ENCODE measurements around the gene PPM1H. TPM values are rescaled to one million over a fixed set of nuclear protein-coding genes. Genes with fewer than 3 reads are reported as not detected.

PPM1H gene
- total and polyA plus RNA-seq, 2 donors (not counting 1 experiment from before 2014, with no cell fraction given): 0.01 TPM; not detected in 1

DNA sequence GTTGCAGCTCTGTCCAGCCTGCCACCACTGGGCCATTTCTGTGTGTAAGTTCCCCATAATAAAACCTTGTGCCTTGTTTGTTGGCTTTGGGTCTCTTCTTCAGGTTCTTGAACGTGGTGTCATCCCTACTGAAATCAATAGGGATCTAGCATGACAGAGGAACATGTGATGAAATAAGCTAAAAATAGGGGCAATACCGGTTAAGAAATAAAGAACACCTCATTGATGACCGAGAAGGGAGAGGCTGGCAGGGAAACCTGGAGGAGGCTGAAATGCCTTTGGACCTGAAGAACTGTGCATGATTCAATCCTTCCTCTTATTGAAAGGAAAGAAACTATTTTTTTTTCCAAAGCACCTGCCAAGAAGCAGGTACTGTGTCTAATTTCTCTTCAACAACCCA lies 172.3 kb downstream of the PPM1H start:
- Histone ChIP-seq H3K9ac (ENCODE audit: low read length) (no peak overlapping the region), H3K79me2 (ENCODE audit: control insufficient read depth, insufficient read depth, low read length) (no peaks in the 10 kb centered on the region), H3K36me3 (replicated peaks in 1 of 2; ENCODE audit: control extremely low read depth in 1 of 2, control insufficient read depth in 1 of 2, extremely low read depth in 1 of 2, insufficient read depth in 2 of 2, low read length in 1 of 2) (no peaks in the 10 kb centered on the region), H3K4me2 (replicated peaks; ENCODE audit: low read depth, low read length, poor library complexity, severe bottlenecking) (no peak overlapping the region), H3K4me3 (ENCODE audit: control extremely low read depth in 1 of 5, extremely low read depth in 1 of 5, insufficient read depth in 1 of 5, low read depth in 2 of 5, low read length in 4 of 5) (no peak overlapping the region), H4K20me1 (ENCODE audit: control insufficient read depth, insufficient read depth, low read length, poor library complexity, severe bottlenecking) (no peaks in the 10 kb centered on the region), H3K27me3 (replicated peaks in 1 of 4; ENCODE audit: control extremely low read depth in 1 of 4, control insufficient read depth in 3 of 4, insufficient read depth in 4 of 4, low read length in 3 of 4) (no peaks in the 10 kb centered on the region), H3K4me1 (ENCODE audit: control insufficient read depth in 2 of 2, insufficient read depth in 2 of 2, low read length in 2 of 2) (no peaks in the 10 kb centered on the region), H2AFZ (ENCODE audit: insufficient read depth, low read depth, low read length, poor library complexity, severe bottlenecking) (no peak overlapping the region), H3K9me3 (ENCODE audit: control extremely low read depth in 1 of 3, control insufficient read depth in 2 of 3, insufficient read depth in 1 of 3, low read length in 2 of 3) (no peaks in the 10 kb centered on the region), H3K27ac (ENCODE audit: low read length in 2 of 2) (no peak overlapping the region)
- no peak overlapping the region for H3K27ac Mint-ChIP-seq
- POLR2A ChIA-PET: no interaction called here
- CTCF ChIA-PET: no interaction called here
- ATAC-seq (ENCODE audit: low read depth) (no peak), DNase-seq (no peak)
- peaks cover 19% of the 10 kb centered on the region for H3K27me3 Mint-ChIP-seq
- no peak for TF ChIP-seq EZH2 (IDR thresholded peaks at IDR 0.05; ENCODE audit: borderline replicate concordance, insufficient read depth, low read depth, low read length, poor library complexity, severe bottlenecking)
- TF ChIP-seq, protein P1, sequence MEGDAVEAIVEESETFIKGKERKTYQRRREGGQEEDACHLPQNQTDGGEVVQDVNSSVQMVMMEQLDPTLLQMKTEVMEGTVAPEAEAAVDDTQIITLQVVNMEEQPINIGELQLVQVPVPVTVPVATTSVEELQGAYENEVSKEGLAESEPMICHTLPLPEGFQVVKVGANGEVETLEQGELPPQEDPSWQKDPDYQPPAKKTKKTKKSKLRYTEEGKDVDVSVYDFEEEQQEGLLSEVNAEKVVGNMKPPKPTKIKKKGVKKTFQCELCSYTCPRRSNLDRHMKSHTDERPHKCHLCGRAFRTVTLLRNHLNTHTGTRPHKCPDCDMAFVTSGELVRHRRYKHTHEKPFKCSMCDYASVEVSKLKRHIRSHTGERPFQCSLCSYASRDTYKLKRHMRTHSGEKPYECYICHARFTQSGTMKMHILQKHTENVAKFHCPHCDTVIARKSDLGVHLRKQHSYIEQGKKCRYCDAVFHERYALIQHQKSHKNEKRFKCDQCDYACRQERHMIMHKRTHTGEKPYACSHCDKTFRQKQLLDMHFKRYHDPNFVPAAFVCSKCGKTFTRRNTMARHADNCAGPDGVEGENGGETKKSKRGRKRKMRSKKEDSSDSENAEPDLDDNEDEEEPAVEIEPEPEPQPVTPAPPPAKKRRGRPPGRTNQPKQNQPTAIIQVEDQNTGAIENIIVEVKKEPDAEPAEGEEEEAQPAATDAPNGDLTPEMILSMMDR (IDR thresholded peaks at IDR 0.05): no peak
- no peaks in the 10 kb centered on the region for H3K9me3 Mint-ChIP-seq (ENCODE audit: insufficient read depth)
- intact Hi-C loops (cut with micrococcal nuclease): no loop called here
- 95% methylated on average over 2 of the region's 3 CpGs for WGBS (ENCODE audit: insufficient coverage)
- no peaks in the 10 kb centered on the region for H3K4me1 Mint-ChIP-seq
- no peak overlapping the region for H3K4me3 Mint-ChIP-seq

DNA sequence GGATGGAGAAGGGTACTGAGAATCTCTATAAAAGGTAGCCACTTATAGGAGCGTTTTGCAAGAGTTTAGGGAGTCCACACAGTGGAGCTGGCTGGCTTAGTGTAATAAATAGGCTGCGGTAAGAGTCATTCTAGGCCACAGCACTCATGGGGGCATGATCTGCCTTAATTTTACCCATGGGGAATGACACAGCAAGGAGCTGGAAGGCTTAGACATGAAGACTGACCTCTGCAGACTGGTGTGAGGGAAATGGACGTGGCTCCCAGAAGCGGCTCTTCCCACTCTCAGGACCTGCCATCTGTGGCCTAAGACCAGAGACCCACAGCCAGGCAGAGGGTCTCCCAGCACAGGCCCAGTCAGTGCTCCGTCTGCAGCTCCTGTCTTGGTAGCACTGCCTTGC lies 173.3 kb downstream of the PPM1H start:
- 96% methylated on average over 5 of the region's 5 CpGs for WGBS (ENCODE audit: insufficient coverage)
- H3K9me3 Mint-ChIP-seq (ENCODE audit: insufficient read depth): no peaks in the 10 kb centered on the region
- no peaks in the 10 kb centered on the region for H3K4me1 Mint-ChIP-seq
- no peak overlapping the region for H3K9ac ChIP-seq (ENCODE audit: low read length)
- no peaks in the 10 kb centered on the region for H3K79me2 ChIP-seq (ENCODE audit: control insufficient read depth, insufficient read depth, low read length)
- POLR2A ChIA-PET: no interaction called here
- intact Hi-C loops (cut with micrococcal nuclease): no loop called here
- no peak overlapping the region for H3K27ac Mint-ChIP-seq
- H3K4me1 ChIP-seq (ENCODE audit: control insufficient read depth in 2 of 2, insufficient read depth in 2 of 2, low read length in 2 of 2): no peaks in the 10 kb centered on the region
- no peak overlapping the region for H3K4me3 ChIP-seq (ENCODE audit: control extremely low read depth in 1 of 5, extremely low read depth in 1 of 5, insufficient read depth in 1 of 5, low read depth in 2 of 5, low read length in 4 of 5)
- CTCF ChIA-PET: no interaction called here
- H3K27ac ChIP-seq (ENCODE audit: low read length in 2 of 2): no peak overlapping the region
- TF ChIP-seq, protein P1 (IDR thresholded peaks at IDR 0.05): no peak
- no peak for TF ChIP-seq EZH2 (IDR thresholded peaks at IDR 0.05; ENCODE audit: borderline replicate concordance, insufficient read depth, low read depth, low read length, poor library complexity, severe bottlenecking)
- no peak for ATAC-seq (ENCODE audit: low read depth)
- H3K27me3 Mint-ChIP-seq: peaks cover 19% of the 10 kb centered on the region
- no peaks in the 10 kb centered on the region for H3K9me3 ChIP-seq (ENCODE audit: control extremely low read depth in 1 of 3, control insufficient read depth in 2 of 3, insufficient read depth in 1 of 3, low read length in 2 of 3)
- no peak overlapping the region for H3K4me3 Mint-ChIP-seq
- H3K27me3 ChIP-seq (replicated peaks in 1 of 4; ENCODE audit: control extremely low read depth in 1 of 4, control insufficient read depth in 3 of 4, insufficient read depth in 4 of 4, low read length in 3 of 4): no peaks in the 10 kb centered on the region
- no peak for DNase-seq
- no peak overlapping the region for H2AFZ ChIP-seq (ENCODE audit: insufficient read depth, low read depth, low read length, poor library complexity, severe bottlenecking)
- no peaks in the 10 kb centered on the region for H3K36me3 ChIP-seq (replicated peaks in 1 of 2; ENCODE audit: control extremely low read depth in 1 of 2, control insufficient read depth in 1 of 2, extremely low read depth in 1 of 2, insufficient read depth in 2 of 2, low read length in 1 of 2)
- H4K20me1 ChIP-seq (ENCODE audit: control insufficient read depth, insufficient read depth, low read length, poor library complexity, severe bottlenecking): no peaks in the 10 kb centered on the region
- no peak overlapping the region for H3K4me2 ChIP-seq (replicated peaks; ENCODE audit: low read depth, low read length, poor library complexity, severe bottlenecking)

Data from B cell (primary cell).